HG03521 (cell line): ENCODE measurements around the gene ARL4C.
"Not testable (repeated sequence)": the region's sequence is repeated elsewhere in the genome, so short reads cannot be mapped to it uniquely, and the experiment has no call there.

Source experiments
- ATAC-seq: cut with Tn5 transposase; IDR thresholded peaks from one replicate; pipeline ENCODE4 v1.9.1; 2021; ENCODE audit warnings: mild to moderate bottlenecking, moderate library complexity; ENCODE audit not compliant: unreplicated experiment

ARL4C gene

DNA sequence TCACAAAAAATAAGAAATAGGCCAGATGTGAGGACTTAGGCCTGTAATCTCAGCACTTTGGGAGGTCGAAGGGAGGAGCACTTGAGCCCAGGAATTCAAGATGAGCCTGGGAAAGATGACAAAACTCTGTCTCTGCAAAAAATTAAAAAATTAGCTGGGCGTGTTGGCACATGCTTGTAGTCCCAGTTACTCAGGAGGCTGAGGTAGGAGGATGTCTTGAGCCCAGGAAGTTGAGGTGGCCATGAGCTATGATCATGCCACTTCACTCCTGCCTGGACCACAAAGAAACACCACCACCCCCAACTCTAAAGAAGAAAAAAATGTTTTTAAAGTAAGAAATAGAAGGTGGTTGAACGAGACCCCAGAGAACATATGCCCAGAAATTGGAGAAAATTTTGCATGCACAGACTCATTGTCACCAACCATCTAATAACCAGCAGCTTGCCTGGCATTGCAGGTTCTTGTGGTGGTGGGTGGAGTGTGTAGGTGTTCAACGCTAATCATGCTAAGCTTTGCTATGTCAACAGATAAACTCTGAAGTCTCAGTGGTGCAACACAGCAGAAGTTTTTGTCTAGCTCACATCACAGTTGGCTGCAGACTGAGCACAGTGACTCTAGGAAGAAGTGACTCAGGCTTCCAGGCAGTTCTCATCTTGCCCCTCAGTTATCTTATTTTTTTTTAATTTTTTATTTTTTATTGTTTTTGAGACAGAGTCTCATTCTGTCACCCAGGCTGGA lies 18.6 kb downstream of the ARL4C start:
- no peak for ATAC-seq

DNA sequence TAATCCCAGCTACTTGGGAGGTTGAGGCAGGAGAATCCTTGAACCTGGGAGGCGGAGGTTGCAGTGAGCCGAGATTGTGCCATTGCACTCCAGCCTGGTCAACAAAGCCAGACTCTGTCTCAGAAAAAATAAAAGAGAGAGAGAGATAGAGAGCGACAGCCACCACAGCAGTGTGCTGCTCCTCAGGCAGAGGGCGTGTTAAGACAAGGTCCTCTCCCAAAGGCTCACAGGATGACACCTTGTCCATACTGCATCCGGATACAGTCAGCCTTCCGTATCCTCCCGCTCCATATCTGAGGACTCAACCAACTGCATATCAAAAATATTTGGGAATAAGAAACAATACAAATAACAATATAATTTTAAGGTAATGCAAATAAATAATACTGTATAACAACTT lies 20.1 kb downstream of the ARL4C start:
- no peak for ATAC-seq

- ATAC-seq, result no peak
These were observed 22.2 kb downstream of the ARL4C start for GRCh38 chr2:234474654-234475053.

DNA sequence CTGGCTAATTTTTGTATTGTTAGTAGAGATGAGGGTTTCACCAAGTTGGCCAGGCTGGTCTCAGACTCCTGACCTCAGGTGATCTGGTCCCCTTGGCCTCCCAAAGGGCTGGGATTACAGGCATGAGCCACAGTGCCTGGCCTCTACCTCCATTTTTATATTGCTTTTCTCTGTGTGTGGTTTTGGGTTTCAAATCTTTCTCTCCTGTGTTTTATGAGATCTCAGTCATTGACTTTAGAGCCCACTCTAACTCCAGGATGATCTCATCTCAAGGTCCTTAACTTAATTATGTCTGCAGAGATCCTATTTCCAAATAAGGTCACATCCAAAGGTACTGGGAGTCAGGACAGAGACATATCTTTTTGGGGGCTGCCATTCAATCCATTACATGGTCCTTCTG lies 24.7 kb downstream of the ARL4C start:
- ATAC-seq, result no peak

GRCh38 chr2:234469972-234470371 lies 26.9 kb downstream of the ARL4C start:
- ATAC-seq, result no peak

DNA sequence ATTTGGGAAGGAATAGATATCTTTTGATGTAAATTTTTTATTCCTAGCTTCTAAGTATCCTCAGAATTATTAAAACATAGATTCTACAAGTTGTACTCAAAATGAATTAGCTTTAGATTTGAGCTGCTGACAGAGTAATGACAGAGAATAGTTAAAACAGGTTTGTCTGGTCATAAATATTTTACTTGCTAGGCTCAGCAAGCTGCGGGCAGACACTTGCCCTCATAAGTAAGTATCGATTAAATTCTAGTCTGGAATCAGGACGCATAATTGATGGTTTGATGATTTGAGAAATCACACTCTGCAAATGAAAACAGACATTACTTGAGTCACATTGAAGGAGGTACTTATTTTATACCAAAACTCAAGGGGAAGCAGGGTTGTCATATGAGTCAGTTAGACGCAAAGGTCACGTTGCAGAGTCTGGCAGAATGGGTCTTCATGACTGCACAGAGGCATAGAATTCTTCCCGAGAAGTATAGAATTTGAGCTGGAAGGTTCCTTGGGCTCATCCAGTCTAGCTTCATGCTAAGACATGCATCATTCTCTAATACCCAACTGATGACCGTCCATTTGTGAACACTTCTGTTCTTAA lies 27.5 kb downstream of the ARL4C start:
- ATAC-seq, result no peak

DNA sequence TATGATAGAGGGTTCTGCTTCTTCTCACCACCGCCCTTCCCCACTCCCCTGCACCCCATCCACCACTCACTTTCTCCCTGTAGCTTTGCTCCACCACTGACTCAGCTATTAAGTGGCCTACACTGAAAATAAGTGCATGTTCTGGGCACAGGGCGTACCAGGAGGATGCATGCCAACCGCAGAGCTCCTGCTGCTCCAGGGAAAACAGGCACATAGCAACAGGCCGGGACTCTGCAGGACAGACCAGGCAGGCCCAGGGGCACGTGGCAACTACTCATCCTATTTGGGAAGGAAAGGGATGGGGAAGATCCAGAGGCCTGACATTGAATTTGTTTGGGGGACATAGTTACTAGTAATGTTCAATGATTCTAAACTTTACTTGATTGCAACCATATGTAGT lies 28.4 kb downstream of the ARL4C start:
- no peak for ATAC-seq

- ATAC-seq, result no peak
These were observed 29.6 kb downstream of the ARL4C start for GRCh38 chr2:234467289-234467688.

DNA sequence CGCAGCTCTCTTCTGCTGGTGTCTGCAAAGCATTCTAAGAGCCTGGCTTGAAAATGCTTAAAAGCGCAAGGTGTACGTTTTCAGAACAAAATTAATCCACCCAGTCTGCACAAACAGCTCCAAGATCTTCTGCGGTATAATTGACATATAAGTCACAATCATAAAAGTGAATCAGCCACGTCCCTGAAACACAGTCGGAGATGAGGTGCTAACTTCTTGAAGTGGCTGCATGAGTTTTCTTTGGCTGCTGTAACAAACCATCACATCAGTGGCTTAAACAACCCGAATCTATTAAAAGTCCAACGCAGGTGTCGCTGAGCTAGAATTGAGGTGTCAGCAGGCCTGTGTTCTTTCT lies 32.6 kb downstream of the ARL4C start:
- ATAC-seq, result no peak

- ATAC-seq, result no peak
These were observed 33.1 kb downstream of the ARL4C start for GRCh38 chr2:234463626-234464290.

DNA sequence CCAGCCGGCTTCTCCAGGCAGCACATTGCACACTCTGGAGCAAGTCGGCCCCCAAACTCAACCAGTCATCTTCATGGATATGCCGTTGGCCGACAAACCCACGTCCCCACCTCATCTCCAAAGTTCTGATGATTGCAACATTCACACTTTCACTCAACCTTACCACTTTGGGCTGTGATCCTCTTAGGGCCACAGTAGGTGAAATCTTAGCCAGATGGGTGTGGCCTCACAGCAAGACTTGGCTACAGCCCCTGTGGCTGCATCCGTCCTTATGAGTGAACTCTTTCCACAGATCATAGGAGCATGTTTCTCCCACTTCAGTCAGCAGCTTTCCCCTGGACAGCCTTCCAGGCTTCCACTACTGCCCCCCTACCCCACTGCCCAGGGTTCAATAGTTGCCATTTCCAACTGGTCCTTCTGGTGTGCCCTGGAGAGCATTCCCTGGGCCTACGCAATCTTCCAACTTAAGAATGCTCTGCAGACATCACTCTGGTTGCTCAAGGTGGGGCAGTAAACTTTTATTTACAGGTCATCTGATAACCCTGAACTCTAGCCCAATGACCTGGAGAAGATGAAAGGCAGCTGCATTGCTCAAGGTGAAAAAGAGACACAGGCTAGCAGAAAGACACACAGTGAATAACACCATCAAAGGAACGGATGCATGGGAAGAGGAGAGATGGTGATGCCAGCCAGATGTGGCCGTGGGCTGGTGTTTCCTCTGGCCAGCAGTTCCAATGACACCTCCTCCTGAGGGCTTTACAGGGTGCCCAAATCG lies 34.5 kb downstream of the ARL4C start:
- ATAC-seq, result no peak

- ATAC-seq, result no peak
These were observed 37.4 kb downstream of the ARL4C start for GRCh38 chr2:234459401-234460009.

GRCh38 chr2:234458466-234458865 lies 38.4 kb downstream of the ARL4C start:
- ATAC-seq, result no peak

DNA sequence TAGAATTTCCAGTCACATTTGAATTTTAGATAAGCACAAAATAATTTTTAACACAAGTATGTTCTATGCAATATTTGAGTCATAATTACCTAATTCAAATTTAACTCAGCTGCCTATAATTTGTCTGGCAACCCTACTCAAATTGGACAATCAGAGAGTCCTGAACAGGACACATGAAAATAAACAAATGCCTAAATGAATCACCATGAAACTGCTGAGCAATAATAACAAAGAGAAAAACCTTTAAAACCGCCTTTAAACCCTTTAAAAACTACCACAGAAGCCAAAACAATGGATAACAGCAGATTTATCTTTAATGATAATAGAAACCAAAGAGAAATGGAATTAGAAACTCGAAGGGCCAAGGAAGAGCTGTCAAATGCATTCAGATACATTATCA lies 39.5 kb downstream of the ARL4C start:
- ATAC-seq, result no peak

DNA sequence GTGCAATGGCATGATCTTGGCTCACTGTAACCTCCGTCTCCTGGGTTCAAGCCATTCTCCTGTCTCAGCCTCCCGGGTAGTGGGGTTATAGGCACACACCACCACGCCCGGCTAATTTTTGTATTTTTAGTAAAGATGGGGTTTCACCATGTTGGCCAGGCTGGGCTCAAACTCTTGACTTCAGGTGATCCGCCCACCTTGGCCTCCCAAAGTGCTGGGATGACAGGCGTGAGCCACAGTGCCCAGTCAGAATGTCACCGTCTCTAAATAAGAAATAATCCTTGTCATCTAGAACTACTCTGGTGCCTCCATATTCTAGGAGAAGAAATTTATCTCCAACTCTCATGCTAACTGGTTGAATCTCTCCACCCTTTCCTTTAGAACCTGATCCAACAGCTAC lies 41.6 kb downstream of the ARL4C start:
- ATAC-seq, result not testable (repeated sequence)

DNA sequence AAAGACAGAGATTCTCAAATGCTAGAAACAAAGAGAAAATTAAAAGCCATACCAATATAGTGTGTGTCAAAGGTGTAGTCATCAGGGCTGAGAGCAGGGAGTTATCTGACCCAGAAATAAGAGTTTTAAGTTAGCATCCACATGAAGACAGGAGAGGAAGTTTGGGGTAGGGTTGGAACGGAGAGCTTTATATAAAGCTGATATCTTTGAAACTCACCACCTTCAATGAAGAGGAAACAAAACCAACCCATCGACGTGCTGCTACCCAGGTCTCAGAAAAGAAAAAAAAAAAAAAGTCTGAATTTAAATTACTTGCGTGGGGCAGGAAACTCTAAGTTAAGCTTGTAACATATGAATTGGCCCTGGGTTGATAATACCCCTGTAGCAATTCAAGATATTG lies 42.4 kb downstream of the ARL4C start:
- no peak for ATAC-seq

DNA sequence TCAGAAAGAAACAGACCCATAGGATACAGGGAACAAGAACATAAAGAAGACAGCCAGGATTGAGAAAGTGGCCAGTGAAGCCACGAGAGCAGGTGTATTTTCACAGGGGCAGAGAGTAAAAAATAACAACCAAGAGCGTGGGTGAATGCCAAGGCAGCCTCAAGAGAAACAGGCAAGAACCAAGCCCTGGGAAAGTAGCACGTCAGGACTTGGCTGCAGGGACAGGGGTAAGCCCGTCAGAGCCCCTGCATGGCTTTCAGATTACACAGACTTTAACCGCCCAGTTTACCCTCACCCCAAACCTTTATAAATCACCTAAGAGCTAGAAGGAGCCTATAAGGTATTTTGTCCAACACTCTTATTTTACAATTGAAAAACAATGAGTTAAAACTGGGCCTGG lies 43.7 kb downstream of the ARL4C start:
- no peak for ATAC-seq

- no peak for ATAC-seq
These were observed 44.8 kb downstream of the ARL4C start for GRCh38 chr2:234451852-234452625.

- no peak for ATAC-seq
These were observed 45.6 kb downstream of the ARL4C start for GRCh38 chr2:234451242-234451641.

GRCh38 chr2:234450431-234451124 lies 46.3 kb downstream of the ARL4C start:
- no peak for ATAC-seq
